G401 (cell line): Measurements from ENCODE around the gene HPD. TPM values are rescaled to one million over a fixed set of nuclear protein-coding genes. Genes with fewer than 3 reads are reported as not detected.
"Not testable (repeated sequence)": the region's sequence is repeated elsewhere in the genome, so short reads cannot be mapped to it uniquely, and the experiment has no call there.

Source experiments
- DNase-seq: peaks from one replicate; pipeline ENCODE4 v3.0.0-alpha.2; 2015; ENCODE audit warnings: low spot score
- in situ Hi-C: cut with HindIII; loops from 2 replicates; pipeline ENCODE4 v1.10.0; 2016; ENCODE audit warnings: low sequenced_read_pairs, mixed read lengths
- total RNA-seq: library from RNA; depleted of rRNA; stranded (reverse); fragments of >200 nt; shearing (Covaris generic); gene quantifications from 2 replicates; pipeline ENCODE4 v1.2.3, GENCODE V29; 2014; rRNA removed

HPD gene
- total RNA-seq, 1 experiment from 2014 or later: 16.2 TPM

DNA sequence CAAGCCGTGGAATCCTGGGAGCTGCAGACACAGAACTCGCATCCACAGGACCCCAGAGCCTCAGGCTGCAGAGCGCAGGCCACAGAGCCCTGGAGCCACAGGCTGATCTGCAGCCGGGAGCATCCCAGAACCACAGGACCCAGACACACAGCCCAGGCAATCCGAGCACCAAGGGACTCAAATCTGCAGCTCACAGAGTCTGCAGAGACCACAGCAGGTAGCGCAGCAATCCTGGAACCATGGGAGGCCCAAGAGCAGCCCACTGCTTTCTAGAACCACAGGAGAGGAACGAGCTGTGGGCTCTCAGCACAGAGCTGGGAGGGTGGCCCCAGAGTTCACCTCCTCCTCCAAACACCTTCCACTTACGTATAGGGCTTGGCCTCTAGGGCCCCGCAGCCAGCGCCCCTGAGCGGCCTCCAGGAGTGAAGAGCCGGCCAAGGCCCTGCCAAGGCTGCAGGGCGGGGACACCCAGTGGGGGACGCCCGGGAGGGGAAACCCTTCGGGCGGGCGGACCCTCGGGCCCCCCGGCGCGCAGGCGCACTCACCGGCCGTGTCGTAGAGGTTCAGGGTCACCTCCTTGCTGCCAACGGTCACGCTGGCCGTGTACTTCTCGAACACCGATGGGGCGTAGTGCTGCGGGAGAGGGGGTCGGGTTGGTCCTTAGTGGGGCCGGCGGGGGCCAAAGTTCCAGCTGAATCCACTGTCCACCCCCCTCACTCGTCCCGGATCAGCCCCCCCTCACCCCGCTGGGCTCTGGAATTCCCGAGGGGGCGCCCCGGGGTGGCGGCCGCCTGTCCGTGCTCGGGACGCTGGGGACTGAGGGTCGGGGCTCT lies 65.8 kb downstream of the HPD start:
- in situ Hi-C loops: no loop called here
- DNase-seq: no peak

- no peak for DNase-seq
Measured at GRCh38 chr12:121791671-121792551, 66.7 kb downstream of the HPD start.

GRCh38 chr12:121790785-121791184 lies 67.9 kb downstream of the HPD start:
- DNase-seq, in situ Hi-C loops: not testable (repeated sequence)

More at GRCh38 chr12:121791671-121792551, 66.7 kb downstream of the HPD start:
- in situ Hi-C loops: no loop called here

DNA sequence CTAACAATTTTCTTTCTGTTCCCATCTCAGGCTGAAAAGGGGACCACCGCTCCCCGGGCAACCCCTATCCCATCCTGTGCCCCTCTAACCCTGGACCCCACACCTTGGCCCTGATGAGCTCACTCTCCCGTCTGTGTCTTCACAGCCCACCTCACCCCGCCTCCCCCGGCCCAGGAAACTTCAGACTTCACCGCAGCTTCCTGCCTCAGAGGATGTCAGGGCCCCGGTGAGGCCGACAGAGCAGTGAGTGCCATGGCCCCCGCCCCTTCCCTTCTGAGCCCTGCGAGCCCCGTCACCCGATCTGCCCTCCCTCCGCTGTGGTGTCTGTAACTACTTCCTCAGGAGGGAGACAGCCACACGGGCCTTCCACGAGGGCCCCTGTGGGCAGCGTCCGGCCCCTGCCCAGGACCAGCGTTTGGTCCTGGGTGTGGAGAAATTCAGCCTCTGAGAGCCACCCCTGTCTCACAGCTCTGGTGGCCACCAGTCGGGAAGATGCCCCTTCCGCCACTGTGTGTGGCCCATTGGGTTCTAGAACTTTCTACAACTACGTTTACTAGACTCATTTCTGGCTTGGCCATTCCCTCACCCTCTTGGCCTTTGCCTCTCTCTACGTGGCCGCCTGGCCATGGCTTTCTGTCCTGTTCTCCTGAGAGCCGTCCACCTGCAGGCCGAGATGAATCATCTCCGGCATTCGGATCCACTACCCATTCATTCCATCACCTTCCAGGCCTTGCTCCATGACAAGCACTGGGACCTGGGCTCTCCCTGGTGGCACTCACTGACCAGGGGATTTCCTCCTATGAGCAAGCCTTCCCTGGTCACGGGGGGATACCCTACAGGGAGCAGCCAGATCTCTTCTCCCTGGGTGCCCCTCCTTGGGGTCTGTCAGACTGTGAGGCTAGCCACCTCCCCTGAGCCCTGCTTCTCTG lies 68.6 kb downstream of the HPD start:
- in situ Hi-C loops: no loop called here
- DNase-seq: no peak

Other genes with a start within 250 kb of the HPD start
- gene ORAI1, start 232.3 kb downstream of the HPD start, total RNA-seq: 22.3 and 27.4 TPM in 2 replicates
- 0.41 and 0.80 TPM in 2 replicates for gene MORN3, start 189.2 kb downstream of the HPD start, total RNA-seq
- gene TMEM120B, start 146.1 kb downstream of the HPD start, total RNA-seq: 22.6 and 27.9 TPM in 2 replicates
- gene RHOF, start 65.2 kb downstream of the HPD start, total RNA-seq: 35.3 and 46.6 TPM in 2 replicates
- gene SETD1B, start 54.9 kb downstream of the HPD start, total RNA-seq: 0.62 and 2.8 TPM in 2 replicates
- 65.2 and 96.5 TPM in 2 replicates for gene PSMD9, start 29.9 kb upstream of the HPD start, total RNA-seq
- gene CFAP251, start 59.7 kb upstream of the HPD start, total RNA-seq: 0.31 and 0.44 TPM in 2 replicates
- 10.6 and 16.1 TPM in 2 replicates for gene BCL7A, start 163.0 kb upstream of the HPD start, total RNA-seq
- 4.3 and 4.6 TPM in 2 replicates for gene MLXIP, start 219.9 kb upstream of the HPD start, total RNA-seq